ENCODE measurements around the gene TLE1.
A peak's percentile ranks its signal among the peaks of the same experiment; 100 is the strongest.
"Not testable (repeated sequence)": the region's sequence is repeated elsewhere in the genome, so short reads cannot be mapped to it uniquely, and the experiment has no call there.

TLE1 gene

DNA sequence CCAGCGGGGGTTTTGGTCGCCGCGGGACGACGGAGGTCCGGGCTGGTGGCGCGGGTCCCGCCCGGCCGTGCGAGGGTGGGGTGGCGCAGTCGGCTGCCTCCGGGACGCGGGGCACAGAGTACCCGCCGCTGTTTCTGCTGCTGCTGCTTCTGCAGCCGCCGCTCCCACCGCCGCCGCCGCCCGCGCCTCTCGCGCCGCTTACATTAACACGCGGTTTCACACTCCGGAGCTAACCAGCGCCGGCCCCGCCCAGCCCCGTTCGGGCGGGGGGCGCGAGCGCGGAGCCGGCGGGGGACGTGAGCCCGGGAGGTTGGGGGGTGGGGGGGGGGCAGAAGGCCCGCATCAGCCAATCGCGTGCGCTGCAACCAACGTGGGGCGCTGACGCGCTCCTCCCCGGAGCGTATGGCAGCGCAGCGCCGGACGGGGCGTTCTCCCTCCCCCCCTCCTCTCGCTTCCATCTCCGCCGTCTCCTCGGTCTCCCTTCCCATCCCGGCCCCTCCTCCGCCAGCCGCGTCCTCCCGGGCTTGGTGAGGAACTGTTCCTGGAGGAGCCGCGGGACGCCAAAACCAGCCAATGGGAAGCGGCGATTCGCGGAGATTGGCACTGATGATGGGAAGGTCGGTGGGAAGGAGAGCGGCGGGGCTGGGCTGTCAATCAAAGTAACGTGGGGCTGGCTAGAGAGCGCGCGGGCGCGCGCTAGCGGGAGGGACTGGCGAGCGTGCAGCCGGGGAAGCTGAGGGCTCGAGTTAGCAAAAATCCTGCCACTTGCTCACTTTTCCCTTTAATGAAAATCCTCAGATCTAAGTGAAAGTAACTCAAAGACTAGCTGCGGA, at the start of gene TLE1:
TLE1 (minus strand) TSS at position 205 of the 833 bp plus-strand sequence. CDS start 1,307 bp downstream, outside the sequence.
- DNase-seq, result peak; percentile 95 to 100 (median 100)

DNA sequence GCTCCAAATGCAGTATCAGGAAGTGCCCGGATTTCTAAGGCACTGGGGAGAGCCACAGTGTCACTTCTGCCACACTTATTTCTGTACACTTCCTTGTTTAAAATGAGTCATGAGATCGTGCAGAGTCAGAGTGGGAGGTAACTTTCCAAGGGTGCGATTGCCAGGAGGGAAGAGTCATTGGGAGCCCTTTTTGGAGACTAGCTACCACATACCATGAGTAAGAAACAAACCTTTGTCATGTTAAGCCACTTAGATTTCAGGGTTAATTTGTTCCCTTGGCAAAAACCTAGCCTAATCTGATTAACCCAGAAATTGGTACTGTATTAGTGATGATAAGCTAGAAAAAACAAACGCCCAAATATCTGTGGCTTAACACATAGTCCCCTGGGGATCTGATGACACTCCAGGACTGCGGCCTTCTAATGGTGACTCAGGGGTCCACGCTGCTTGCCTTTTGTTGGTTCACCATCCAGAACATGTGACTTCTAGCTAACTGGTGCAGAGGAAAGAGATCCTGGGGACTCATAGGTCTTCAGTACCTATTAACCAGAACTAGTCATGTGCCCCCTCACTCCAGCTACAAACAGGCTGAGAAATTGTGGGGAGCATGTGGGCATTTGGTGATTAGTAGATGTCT, 48.6 kb upstream of the TLE1 start:
- DNase-seq, result no peak

DNA sequence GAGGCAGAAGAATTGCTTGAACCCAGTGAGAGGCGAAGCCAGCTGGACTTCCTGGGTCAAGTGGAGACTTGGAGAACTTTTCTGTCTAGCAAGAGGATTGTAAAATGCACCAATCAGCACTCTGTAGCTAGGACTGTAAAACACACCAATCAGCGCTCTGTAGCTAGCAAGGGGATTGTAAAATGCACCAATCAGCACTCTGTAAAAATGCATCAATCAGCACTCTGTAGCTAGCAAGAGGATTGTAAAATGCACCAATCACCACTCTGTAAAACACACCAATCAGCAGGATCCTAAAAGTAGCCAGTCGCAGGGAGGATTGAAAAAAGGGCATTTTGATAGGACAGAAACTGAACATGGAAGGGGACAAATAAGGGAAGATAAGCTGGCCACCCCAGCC, 41.2 kb upstream of the TLE1 start:
- not testable (repeated sequence) for DNase-seq

DNA sequence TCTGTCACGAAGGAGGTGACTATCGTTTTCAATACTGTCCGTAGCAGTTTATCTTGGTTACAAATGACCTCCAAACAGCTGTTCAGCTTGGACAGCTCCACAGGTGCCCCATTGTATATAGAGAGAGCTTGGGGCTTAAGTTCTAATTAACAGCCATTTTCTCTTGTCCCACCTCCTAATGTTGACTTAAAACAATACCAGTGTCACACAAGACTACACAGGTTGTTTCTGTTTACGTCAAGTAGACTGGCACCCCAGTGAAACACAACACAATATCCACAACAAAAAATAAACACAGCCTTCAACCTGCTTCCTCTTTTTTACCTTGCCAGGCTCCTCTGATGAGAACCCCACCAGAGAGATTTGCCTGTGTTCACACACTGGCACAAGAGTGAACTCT, 39.8 kb upstream of the TLE1 start:
- DNase-seq, result peak in 2 of 3 experiments; percentile 55 to 90

DNA sequence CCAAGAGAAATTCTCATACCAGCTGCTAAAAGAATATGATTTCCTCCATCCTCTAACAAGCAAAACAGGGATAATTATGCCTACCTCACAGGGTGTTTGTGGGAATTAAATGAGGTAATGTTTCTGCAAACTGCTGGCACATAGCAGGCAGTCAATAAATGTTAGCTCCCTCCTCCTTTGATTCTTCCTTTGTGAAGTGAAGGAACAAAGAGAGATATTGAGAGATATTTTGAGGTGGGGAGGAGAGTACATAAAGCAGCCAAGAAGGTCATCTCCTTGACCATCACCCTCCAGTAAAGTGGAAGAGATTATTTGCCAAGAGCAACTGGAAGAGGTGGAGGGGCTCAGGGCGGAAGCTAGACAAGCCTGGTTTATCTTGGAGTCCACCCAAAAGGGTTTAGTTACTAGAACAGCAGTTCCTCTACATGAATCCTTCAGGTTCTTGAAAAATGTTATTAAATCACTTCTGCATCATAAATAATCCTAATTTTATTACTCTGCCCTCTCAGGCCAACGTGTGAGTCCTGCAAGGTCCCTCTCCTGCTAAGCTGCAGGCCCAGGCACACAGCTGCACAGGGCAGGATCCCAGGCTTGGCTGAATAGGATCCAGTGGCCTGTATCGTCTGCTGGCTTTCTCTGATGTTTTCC, 35.0 kb upstream of the TLE1 start:
- no peak for DNase-seq

DNA sequence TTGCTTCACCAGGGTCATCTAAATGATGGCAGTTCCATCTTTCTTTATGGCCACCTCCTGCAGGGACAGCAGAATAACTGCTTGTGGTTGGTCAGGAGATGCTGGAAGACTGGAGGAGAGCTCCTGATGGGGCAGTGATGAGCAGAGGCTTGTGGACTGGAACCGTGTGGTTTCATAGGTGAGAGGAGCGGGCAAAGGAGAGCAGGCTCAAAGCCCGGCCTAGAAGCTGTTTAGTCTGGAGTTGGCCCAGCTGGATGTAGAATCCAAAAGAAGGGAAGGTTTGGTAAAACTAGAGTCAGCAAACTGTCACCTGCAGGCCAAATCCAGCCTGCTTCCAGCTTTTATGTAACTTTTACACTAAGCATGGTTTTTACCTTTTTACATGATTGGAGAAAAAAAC, 32.9 kb upstream of the TLE1 start:
- no peak for DNase-seq

DNA sequence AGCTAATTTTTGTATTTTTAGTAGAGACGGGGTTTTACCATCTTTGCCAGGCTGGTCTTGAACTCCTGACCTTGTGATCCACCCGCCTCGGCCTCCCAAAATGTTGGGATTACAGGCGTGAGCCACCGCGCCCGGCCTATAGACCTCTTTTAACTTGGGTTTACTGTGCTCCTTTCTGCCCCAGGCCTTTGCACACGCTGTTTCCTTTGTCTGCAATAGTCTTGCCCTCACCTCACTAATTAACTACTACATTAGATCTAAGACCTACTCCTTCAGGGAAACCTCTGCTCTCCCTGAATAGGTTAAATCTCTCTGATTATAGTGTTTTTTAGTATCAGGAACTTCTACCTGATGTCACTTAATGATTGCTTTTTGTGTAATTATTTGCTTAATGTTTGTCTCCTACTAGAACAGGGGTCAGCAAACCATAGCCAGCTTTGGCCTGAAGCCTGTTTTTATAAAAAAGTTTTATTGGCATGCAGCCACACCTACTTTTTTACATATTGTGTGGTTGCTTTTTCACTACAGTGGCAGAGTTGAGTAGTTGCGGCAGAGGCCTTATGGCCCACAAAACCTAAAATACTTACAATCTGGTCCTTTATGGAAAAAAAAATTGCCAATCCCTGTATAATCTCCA, 31.2 kb upstream of the TLE1 start:
- DNase-seq, result no peak

DNA sequence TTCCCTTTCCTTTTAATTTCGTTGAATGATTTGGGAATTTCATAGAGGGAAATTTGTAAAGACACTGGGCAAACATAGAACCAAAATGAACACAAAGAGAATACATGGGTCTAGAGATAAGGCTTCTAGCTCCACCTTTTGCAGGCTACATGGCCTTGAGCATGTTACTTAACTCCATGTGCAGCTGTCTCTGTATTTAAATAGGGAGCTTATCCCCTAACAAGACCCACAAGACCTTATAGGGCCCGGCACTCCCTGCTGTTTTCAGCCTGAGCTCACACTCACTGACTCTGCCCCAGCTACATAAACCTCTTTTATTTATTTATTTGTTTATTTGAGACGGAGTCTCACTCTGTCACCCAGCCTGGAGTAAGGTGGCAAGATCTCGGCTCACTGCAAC, 30.6 kb upstream of the TLE1 start:
- no peak for DNase-seq

DNA sequence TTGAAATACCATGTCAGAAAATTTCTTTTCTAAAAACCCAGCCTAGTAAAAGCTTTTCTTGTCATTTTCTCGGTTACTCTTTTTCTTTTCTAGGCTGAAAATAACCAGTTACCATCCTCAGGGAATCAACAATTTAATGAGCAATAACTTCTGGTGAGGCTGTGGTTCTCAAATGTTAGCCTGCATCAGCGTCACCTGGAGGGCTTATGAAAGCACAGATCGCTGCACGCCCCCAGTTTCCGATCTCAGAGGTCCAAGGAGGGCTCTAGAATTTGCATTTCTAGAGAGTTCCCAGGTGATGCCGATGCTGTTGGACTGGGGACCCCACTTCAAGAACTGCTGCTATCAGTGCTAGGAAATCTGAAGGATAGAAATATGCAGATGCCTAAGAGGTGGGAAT, 28.9 kb upstream of the TLE1 start:
- DNase-seq, result no peak

DNA sequence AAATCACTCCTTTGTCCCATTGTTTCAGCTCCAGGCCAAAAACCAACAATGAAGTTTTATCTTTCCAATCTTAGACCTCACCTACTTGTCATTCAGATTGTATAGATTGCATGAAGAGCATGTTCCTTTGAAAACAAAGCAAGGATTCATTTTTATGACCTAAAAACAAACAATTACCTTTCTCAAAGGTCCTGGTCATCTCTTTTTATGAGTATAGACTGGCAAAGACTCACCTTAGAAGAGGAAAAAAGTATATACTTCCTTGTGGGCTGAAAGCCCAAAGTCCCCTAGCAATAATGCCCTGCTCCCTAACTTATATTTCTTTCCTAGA, 28.4 kb upstream of the TLE1 start:
- peak in 1 of 3 experiments; percentile 19 for DNase-seq

DNA sequence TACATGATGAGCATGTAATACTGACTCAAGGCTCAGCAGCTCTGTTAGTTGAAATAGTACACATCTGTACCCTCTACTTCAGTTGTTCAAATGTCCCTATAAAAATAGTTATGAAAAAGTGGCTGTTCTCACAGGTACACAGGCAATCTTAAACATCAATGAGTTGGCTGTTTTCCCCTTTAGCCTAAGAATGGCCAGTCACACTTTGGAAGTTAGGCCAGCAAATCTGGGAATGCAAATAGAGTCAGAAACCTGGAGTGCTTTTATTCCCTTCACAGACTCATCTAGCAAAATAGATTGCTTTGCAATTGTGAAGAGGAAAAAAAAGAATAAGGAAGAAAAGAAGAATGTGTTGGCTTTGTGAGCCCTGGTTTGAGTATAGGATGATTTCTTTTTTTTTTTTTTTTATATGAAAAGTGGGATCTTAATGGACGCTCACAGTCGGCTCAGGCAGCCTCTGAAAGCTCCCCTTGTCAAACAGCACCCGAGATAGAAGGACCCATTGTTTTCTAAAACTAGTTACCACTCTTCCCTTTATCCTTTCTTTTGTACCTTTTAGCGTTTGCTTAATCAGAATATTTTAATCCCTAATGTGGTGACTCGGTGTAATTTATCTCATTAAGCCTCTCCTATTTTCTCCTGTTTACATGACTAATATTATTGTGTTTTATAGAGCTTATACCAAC, 27.9 kb upstream of the TLE1 start:
- DNase-seq, result no peak

DNA sequence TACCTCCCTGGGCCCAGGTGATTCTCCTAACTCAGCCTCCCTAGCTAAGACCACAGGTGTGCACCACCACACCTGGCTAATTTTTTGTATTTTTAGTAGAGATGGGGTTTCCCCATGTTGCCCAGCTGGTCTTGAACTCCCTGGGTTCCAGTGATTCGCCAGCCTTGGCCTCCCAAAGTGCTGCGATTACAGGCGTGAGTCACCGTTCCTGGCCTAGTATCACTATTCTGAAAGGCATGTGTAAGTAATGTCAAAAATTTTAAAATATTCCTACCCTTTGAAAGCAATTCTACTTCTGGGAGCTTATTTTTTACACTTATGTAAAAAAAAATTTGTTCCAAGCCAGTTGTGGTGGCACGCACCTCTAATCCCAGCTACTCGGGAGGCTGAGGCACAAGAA, 27.1 kb upstream of the TLE1 start:
- no peak for DNase-seq

DNA sequence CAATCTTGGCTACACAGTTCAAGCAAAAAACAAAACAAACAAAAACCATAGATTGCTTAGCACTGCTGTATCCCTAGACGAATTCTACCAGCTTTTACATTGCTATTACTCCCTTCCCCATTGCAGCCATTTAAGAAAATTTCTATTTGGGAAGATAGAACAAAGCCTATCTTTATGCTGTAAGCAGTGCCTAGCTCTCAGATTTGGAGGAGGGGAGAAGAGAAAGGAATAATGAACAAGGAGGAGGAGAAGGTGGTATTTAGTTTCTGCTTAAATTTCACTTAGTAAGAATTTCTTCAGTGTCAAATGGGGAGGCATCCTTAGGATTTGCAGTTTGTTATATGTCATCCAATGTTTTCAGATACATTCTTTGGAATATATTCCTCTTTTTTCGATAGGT, 16.2 kb upstream of the TLE1 start:
- no peak for DNase-seq

DNA sequence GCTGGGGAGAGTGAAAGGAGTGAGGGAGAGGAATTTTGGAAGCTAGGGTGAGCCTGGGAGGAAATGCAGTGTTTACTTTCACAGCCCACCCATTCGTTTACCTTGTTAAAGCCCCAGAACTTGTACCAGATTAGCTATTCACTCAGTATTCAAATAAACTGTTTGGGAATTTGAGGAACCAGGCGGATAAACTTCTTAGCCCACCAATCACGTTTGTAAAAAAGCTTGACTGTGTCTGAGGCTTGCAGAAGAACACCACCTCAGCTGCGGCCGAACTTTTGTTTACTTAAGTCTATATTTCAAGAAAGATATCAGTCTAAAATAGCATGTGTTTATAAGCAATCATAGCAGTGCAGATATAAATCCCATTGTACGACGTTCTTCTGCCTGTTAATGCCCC, 5.2 kb upstream of the TLE1 start:
- no peak for DNase-seq

DNA sequence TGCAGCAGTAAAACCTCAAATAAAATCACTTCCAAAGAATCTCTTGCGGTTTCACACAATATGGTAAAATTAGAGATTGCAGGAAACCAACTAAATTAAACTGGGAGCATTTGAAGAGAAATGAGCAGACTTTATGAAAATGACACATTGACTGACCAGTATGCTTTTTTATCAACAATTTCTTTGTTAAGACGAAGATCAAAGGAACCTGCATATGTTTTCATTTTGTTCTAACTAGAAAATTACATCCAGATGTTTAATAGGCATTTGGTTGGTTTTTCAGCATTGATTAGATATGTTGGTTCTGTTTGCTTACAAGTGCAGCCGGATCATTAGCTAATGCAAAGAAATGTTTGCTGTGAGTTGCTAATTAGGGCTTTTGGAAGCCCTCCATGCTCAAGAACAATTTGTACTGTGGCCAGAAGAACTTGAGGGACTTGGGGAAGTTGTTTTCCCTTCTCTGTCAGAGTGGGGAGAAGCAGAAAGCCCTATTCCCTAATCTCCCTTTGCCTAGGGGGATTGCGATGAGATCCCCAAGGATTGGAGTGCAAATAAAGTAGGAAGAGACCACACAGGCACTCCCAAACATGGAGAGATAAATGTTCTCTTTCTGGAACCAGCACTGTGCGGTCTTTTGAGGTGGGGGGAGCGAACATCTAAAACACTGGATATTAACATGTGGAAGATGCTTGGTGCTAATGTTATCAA, 4.5 kb upstream of the TLE1 start:
- DNase-seq, result peak in 1 of 3 experiments; percentile 31

DNA sequence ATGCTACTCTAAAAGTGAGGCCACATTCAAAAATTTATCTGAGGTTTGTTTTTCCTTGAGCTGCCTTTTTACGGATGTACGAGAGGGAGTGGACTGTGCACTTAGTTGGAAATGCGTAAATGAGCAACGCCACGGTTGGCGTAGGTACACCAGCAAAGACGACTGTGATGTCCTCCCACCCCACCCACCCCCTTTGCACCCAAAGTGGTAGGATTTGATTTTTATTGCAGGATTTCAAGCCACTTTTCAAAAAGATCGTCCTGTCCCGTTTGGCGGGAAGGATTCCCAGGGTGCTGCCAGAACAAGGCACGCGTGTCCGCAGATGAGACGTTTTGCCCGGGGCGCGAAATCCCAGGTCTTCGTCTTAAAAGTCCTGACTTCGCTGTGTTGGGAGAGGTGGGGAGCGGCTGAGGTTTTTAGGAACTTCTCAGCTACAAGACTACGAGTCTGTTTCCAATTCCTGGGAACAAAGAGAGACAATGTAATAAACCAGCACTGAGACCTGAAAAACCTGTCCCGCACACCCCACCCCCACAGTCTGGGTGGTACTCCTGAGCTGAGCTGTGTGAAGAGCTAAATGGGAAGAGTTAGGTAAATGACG, 1.0 kb upstream of the TLE1 start:
- peak in 2 of 3 experiments; percentile 64 to 79 for DNase-seq

DNA sequence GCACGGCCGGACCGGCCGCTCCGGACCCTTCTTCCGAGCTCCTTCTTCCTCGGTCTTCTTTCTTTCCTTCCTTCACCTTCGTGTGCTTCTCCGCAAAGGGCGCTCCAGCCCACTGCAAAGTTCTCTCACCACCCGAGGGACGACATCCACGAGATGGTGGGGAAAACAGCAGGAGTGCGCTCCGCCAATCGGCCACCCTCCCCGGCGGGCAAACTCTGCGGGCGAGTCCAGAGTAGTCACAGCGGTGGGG, 329 bp downstream of the TLE1 start:
- peak in 2 of 3 experiments; percentile 83 to 87 for DNase-seq

DNA sequence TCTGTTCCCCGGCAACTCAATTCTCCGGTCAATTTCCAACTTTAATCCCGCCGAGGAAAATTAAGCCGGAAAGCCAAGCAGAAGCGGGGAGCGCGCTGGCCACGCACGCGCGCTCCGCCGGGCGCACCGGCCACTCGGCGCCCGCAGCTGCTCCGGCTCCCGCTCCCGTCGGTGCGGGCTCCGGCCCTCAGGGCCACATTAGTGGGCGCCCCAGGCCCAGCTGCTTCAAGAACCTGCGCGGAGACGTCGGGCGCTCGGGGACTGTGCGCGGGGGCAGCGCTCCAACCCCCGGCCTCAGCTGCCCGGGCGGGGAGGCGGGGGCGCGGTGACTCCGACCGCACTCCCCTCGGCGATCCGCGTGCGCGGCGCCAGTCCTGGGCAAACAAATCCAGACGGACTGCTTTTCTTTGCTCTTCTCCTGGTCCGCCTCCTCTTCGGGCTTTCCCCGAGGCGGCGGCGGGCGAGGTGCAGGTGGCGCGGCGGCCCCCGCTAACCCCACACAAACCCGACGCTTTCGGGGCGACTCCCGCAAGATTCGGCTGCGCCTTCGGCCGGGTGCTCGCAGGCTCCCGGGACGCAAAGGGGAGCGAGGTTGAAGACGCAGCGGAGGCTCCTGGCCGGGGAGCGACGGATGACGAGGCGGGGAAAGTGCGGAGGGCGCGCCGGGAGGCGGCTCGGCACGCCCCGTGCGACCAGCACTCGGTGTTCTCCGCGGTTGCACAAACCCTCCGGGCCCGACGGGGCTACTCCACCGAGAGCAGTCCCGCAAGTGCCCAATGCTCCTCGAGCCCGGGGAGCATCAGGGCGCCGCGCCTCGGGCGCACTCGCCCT, 870 bp downstream of the TLE1 start:
- DNase-seq, result peak in 2 of 3 experiments; percentile 81 to 82

DNA sequence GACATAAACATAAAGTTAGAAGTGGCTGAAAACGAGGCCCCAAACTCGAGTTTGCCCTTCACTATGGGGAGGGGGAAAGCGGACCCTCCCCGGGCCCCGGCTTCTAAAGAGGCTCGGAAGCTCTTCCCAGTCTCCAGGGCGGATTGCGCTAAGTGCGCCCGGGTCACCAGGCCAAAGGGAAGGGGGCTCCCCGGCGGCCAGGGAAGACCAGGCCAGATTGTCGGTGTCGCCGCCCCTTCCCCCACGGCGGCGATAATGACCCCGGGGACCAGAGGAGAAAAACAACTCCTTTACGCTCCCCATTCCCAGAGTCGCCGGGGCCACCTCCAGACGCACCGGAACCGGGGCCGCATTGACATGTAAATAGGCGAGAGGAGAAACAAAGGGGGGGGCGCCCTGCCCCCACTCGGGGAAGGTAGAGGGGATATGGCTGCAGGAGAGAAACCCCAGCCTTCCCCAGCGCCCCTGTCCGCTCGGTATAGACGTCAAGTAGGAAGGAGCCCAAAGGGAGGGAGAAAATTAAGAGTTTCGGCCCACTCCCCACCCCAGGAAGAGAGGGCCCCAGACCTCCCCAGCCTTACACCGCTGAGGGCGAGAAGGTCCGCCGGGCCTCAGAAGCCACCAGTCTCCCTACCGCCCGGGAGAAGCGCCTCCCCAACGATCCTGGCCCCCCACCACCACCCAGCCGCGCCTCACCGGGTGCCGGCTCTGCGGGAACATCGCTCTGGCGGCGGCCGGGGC, 1.7 kb downstream of the TLE1 start:
- peak; percentile 7 to 74 (median 72) for DNase-seq

All from NCI-H1417 (cell line).